ENCODE results near the gene RAD21L1. TPM values are rescaled to one million over a fixed set of nuclear protein-coding genes. Genes with fewer than 3 reads are reported as not detected.

RAD21L1 gene
- total and polyA plus RNA-seq, 4 donors: not detected

DNA sequence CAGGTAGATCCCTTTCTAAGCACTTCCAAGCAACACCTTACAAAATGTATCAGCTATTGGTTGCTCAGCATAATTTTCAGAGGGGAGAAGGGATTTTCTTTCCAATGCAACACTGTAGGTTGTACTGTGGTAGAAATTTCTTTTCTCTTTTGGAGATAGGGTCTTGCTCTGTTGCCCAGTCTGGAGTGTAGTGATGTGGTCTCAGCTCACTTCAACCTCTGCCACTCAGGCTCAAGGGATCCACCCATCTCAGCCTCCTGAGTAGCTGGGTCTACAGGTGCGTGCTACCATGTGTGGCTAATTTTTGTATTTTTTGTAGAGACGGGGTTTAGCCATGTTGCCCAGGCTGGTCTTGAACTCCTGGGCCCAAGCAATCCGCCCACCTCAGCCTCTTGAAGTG is 16.3 kb downstream of the RAD21L1 start:
- H3K4me3 ChIP-seq (ENCODE audit: low read depth in 1 of 3, low read length in 3 of 3): no peak overlapping the region
- H3K36me3 ChIP-seq (ENCODE audit: control insufficient read depth in 4 of 4, insufficient read depth in 3 of 4, low read depth in 1 of 4, low read length in 3 of 4): no peaks in the 10 kb centered on the region
- peaks cover 0 to 2% (median 0%) of the 10 kb centered on the region in 4 donors for H3K27me3 ChIP-seq (ENCODE audit: control insufficient read depth in 4 of 4, insufficient read depth in 4 of 4, low read length in 3 of 4)
- WGBS: 83% methylated on average over 3 of the region's 3 CpGs
- H3K9ac ChIP-seq (ENCODE audit: low read depth in 1 of 2, low read length in 2 of 2): no peak overlapping the region
- no peak overlapping the region for H3K27ac ChIP-seq (ENCODE audit: low read depth in 1 of 2, low read length in 2 of 2)
- TF ChIP-seq RAD21 (IDR thresholded peaks at IDR 0.05) (no peak), MAX (IDR thresholded peaks at IDR 0.05) (no peak), YY1 (IDR thresholded peaks at IDR 0.05) (no peak), FOXA1 (IDR thresholded peaks at IDR 0.05) (no peak), EGR1 (IDR thresholded peaks at IDR 0.05; ENCODE audit: low read depth in 2 of 2) (no peak), SP1 (IDR thresholded peaks at IDR 0.05) (no peak), FOXA2 (IDR thresholded peaks at IDR 0.05) (no peak)
- TF ChIP-seq, protein P1, sequence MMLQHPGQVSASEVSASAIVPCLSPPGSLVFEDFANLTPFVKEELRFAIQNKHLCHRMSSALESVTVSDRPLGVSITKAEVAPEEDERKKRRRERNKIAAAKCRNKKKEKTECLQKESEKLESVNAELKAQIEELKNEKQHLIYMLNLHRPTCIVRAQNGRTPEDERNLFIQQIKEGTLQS (IDR thresholded peaks at IDR 0.05): no peak
- TF ChIP-seq, protein P2, sequence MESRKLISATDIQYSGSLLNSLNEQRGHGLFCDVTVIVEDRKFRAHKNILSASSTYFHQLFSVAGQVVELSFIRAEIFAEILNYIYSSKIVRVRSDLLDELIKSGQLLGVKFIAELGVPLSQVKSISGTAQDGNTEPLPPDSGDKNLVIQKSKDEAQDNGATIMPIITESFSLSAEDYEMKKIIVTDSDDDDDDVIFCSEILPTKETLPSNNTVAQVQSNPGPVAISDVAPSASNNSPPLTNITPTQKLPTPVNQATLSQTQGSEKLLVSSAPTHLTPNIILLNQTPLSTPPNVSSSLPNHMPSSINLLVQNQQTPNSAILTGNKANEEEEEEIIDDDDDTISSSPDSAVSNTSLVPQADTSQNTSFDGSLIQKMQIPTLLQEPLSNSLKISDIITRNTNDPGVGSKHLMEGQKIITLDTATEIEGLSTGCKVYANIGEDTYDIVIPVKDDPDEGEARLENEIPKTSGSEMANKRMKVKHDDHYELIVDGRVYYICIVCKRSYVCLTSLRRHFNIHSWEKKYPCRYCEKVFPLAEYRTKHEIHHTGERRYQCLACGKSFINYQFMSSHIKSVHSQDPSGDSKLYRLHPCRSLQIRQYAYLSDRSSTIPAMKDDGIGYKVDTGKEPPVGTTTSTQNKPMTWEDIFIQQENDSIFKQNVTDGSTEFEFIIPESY (IDR thresholded peaks at IDR 0.05): no peak
- H3K4me1 ChIP-seq (ENCODE audit: control insufficient read depth in 4 of 4, insufficient read depth in 4 of 4, low read length in 3 of 4): no peaks in the 10 kb centered on the region
- DNase-seq (ENCODE audit: low spot score): no peak
- H3K9me3 ChIP-seq (ENCODE audit: control insufficient read depth in 4 of 4, low read length in 3 of 4): no peaks in the 10 kb centered on the region

DNA sequence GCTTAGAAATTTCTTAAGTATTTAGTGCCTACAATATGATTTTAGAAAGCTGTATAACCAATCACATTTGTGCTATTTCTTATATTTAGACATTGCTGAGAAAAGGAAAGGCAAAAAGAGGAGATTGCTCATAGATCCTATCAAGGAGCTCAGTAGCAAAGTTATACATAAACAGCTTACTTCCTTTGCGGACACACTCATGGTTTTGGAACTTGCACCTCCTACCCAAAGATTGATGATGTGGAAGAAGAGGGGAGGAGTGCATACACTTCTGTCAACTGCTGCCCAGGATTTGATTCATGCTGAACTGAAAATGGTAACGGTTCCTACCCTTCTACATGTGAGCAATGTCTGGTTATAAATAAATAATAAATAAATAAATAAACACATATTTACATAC is 16.7 kb downstream of the RAD21L1 start:
- no peak for DNase-seq (ENCODE audit: low spot score)
- Histone ChIP-seq H3K4me1 (ENCODE audit: control insufficient read depth in 4 of 4, insufficient read depth in 4 of 4, low read length in 3 of 4) (no peaks in the 10 kb centered on the region), H3K9ac (ENCODE audit: low read depth in 1 of 2, low read length in 2 of 2) (no peak overlapping the region), H3K4me3 (ENCODE audit: low read depth in 1 of 3, low read length in 3 of 3) (no peak overlapping the region), H3K36me3 (ENCODE audit: control insufficient read depth in 4 of 4, insufficient read depth in 3 of 4, low read depth in 1 of 4, low read length in 3 of 4) (no peaks in the 10 kb centered on the region), H3K9me3 (ENCODE audit: control insufficient read depth in 4 of 4, low read length in 3 of 4) (no peaks in the 10 kb centered on the region), H3K27me3 (ENCODE audit: control insufficient read depth in 4 of 4, insufficient read depth in 4 of 4, low read length in 3 of 4) (peaks cover 0 to 2% (median 0%) of the 10 kb centered on the region in 4 donors), H3K27ac (ENCODE audit: low read depth in 1 of 2, low read length in 2 of 2) (no peak overlapping the region)
- TF ChIP-seq GABPA (IDR thresholded peaks at IDR 0.05 in 1 of 2, conservative IDR thresholded peaks at IDR 0.05 in 1 of 2) (no peak), JUND (IDR thresholded peaks at IDR 0.05) (no peak), FOXA1 (IDR thresholded peaks at IDR 0.05) (no peak), RXRA (IDR thresholded peaks at IDR 0.05) (no peak), MAX (IDR thresholded peaks at IDR 0.05) (no peak), RAD21 (IDR thresholded peaks at IDR 0.05) (no peak), NR2F2 (IDR thresholded peaks at IDR 0.05) (no peak), YY1 (IDR thresholded peaks at IDR 0.05) (no peak), TAF1 (conservative IDR thresholded peaks at IDR 0.05) (no peak), SP1 (IDR thresholded peaks at IDR 0.05) (no peak), HNF4G (IDR thresholded peaks at IDR 0.05) (no peak), EGR1 (IDR thresholded peaks at IDR 0.05; ENCODE audit: low read depth in 2 of 2) (no peak), FOXA2 (IDR thresholded peaks at IDR 0.05) (no peak), HNF4A (conservative IDR thresholded peaks at IDR 0.05) (no peak)
- TF ChIP-seq, protein P3, sequence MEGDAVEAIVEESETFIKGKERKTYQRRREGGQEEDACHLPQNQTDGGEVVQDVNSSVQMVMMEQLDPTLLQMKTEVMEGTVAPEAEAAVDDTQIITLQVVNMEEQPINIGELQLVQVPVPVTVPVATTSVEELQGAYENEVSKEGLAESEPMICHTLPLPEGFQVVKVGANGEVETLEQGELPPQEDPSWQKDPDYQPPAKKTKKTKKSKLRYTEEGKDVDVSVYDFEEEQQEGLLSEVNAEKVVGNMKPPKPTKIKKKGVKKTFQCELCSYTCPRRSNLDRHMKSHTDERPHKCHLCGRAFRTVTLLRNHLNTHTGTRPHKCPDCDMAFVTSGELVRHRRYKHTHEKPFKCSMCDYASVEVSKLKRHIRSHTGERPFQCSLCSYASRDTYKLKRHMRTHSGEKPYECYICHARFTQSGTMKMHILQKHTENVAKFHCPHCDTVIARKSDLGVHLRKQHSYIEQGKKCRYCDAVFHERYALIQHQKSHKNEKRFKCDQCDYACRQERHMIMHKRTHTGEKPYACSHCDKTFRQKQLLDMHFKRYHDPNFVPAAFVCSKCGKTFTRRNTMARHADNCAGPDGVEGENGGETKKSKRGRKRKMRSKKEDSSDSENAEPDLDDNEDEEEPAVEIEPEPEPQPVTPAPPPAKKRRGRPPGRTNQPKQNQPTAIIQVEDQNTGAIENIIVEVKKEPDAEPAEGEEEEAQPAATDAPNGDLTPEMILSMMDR (IDR thresholded peaks at IDR 0.05; ENCODE audit: low read depth, low read length, missing input control): no peak
- TF ChIP-seq, protein P1 (IDR thresholded peaks at IDR 0.05): no peak
- TF ChIP-seq, protein P2 (IDR thresholded peaks at IDR 0.05): no peak
- TF ChIP-seq, protein P4, sequence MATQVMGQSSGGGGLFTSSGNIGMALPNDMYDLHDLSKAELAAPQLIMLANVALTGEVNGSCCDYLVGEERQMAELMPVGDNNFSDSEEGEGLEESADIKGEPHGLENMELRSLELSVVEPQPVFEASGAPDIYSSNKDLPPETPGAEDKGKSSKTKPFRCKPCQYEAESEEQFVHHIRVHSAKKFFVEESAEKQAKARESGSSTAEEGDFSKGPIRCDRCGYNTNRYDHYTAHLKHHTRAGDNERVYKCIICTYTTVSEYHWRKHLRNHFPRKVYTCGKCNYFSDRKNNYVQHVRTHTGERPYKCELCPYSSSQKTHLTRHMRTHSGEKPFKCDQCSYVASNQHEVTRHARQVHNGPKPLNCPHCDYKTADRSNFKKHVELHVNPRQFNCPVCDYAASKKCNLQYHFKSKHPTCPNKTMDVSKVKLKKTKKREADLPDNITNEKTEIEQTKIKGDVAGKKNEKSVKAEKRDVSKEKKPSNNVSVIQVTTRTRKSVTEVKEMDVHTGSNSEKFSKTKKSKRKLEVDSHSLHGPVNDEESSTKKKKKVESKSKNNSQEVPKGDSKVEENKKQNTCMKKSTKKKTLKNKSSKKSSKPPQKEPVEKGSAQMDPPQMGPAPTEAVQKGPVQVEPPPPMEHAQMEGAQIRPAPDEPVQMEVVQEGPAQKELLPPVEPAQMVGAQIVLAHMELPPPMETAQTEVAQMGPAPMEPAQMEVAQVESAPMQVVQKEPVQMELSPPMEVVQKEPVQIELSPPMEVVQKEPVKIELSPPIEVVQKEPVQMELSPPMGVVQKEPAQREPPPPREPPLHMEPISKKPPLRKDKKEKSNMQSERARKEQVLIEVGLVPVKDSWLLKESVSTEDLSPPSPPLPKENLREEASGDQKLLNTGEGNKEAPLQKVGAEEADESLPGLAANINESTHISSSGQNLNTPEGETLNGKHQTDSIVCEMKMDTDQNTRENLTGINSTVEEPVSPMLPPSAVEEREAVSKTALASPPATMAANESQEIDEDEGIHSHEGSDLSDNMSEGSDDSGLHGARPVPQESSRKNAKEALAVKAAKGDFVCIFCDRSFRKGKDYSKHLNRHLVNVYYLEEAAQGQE (IDR thresholded peaks at IDR 0.05): no peak
- 55% methylated on average over 2 of the region's 2 CpGs for WGBS

Data from liver (tissue), 9 donors.